Type B pancreatic cell (in vitro differentiated cells): ENCODE measurements around the gene CPLX1. TPM values are rescaled to one million over a fixed set of nuclear protein-coding genes. Genes with fewer than 3 reads are reported as not detected.

ENCODE experiments used
- DNase-seq: peaks from one replicate; pipeline ENCODE4 v3.0.0; 2021; ENCODE audit warnings: mixed read lengths; ENCODE audit not compliant: unreplicated experiment; ENCODE audit errors: extremely low spot score
- H3K27ac Mint-ChIP-seq: 2 replicates; pipeline ENCODE4 v1.8.0; 2021; ENCODE audit warnings: mild to moderate bottlenecking, mixed read lengths
- H3K27me3 Mint-ChIP-seq: 2 replicates; pipeline ENCODE4 v1.8.0; 2021; ENCODE audit warnings: mixed read lengths
- H3K36me3 Mint-ChIP-seq: 2 replicates; pipeline ENCODE4 v1.8.0; 2021; ENCODE audit warnings: mixed read lengths
- H3K4me1 Mint-ChIP-seq: one replicate; pipeline ENCODE4 v1.8.0; 2021; ENCODE audit warnings: mixed read lengths; ENCODE audit not compliant: unreplicated experiment
- H3K4me3 Mint-ChIP-seq: 2 replicates; pipeline ENCODE4 v1.8.0; 2021; ENCODE audit warnings: mild to moderate bottlenecking, mixed read lengths
- H3K9me3 Mint-ChIP-seq: 2 replicates; pipeline ENCODE4 v1.8.0; 2021; ENCODE audit warnings: mixed read lengths
- total RNA-seq: library from RNA; stranded (reverse); gene quantifications from 2 replicates; pipeline ENCODE4 v1.2.1, GENCODE V29; 2021; ENCODE audit warnings: low replicate concordance
- TF ChIP-seq, protein P1 (sequence below): fragments of 200-600 bp; sonication (generic); conservative IDR thresholded peaks from 2 replicates; pipeline ENCODE4 v1.5.0; 2021; ENCODE audit warnings: antibody characterized with exemption, mild to moderate bottlenecking

Gene CPLX1
- total RNA-seq, 1 donor from 2014 or later, result 5.6 TPM

DNA sequence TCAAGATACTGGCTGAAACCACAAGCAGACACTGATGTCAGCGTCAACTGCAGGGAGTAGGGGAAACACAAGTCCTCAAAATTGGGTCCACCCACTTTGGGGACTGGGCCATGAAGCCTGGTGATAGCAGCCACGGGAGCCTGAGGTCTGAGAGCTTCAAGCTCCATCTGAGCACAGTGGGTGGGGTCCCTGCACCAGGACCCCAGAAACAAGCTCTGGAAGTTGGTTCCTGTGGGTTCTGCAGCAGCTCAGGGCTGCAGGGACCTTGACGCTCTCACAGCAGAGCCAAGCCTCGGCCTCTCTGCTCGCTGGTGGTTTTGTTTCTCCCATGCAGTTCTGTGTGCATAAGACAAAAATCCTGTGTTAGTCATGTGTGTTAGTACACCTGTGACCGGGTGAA lies 54.5 kb downstream of the CPLX1 start:
- DNase-seq, result no peak
- Mint-ChIP-seq H3K9me3 (no peaks in the 10 kb centered on the region), H3K27me3 (no peaks in the 10 kb centered on the region), H3K4me1 (peaks cover 10% of the 10 kb centered on the region), H3K36me3 (peaks cover 50% of the 10 kb centered on the region), H3K4me3 (no peak overlapping the region), H3K27ac (peak overlapping the region; percentile 55)
- TF ChIP-seq, protein P1, sequence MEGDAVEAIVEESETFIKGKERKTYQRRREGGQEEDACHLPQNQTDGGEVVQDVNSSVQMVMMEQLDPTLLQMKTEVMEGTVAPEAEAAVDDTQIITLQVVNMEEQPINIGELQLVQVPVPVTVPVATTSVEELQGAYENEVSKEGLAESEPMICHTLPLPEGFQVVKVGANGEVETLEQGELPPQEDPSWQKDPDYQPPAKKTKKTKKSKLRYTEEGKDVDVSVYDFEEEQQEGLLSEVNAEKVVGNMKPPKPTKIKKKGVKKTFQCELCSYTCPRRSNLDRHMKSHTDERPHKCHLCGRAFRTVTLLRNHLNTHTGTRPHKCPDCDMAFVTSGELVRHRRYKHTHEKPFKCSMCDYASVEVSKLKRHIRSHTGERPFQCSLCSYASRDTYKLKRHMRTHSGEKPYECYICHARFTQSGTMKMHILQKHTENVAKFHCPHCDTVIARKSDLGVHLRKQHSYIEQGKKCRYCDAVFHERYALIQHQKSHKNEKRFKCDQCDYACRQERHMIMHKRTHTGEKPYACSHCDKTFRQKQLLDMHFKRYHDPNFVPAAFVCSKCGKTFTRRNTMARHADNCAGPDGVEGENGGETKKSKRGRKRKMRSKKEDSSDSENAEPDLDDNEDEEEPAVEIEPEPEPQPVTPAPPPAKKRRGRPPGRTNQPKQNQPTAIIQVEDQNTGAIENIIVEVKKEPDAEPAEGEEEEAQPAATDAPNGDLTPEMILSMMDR, result no peak

DNA sequence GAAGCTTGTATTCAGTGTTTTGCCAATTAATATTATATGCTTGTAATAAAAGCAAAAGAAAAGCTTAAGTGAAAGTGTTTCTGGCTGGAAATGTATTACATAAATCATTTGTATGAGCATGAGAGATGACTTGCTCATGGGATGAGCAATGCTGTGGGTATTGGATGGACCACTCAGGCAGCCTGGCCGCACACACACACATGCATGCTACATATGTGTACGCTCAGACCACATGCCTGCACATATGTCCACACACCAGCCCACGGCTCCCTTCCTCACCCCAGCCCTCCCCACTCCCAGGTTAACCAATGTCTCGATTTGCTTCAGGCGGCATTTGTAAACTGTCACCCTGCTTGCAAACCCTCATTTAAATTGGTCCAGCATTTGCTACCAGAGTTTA lies 55.9 kb downstream of the CPLX1 start:
- Mint-ChIP-seq H3K27ac (peak overlapping the region; percentile 5), H3K9me3 (no peaks in the 10 kb centered on the region)
- TF ChIP-seq, protein P1, result no peak

DNA sequence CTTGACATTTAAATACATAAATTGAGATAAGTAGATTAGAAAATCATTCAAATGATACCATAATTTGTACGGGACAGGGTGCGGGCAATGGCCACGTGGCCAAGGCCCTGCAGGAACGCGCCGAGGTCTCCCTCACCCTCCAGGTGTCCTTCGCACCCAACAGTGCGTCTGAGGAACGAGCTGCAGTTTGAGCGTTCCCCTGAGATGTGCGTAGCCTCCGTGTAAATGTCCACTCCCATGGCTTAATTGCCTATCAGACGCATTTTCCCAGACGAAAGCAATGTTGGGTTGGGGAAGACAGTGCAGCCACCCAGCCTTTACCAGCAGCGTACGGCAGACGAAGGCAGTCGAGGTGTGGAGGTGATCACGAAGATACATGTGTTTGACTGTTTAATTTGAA lies 56.4 kb downstream of the CPLX1 start:
- no peaks in the 10 kb centered on the region for H3K9me3 Mint-ChIP-seq
- no peak for DNase-seq
- H3K4me1 Mint-ChIP-seq, result peaks cover 4% of the 10 kb centered on the region
- TF ChIP-seq, protein P1, result no peak
- H3K27me3 Mint-ChIP-seq, result no peaks in the 10 kb centered on the region
- H3K27ac Mint-ChIP-seq, result peak overlapping the region; percentile 48
- H3K36me3 Mint-ChIP-seq, result peaks cover 52% of the 10 kb centered on the region
- peak overlapping the region; percentile 20 for H3K4me3 Mint-ChIP-seq

More for the DNA sequence above, 55.9 kb downstream of the CPLX1 start:
- H3K4me3 Mint-ChIP-seq, result no peak overlapping the region
- DNase-seq, result no peak
- no peaks in the 10 kb centered on the region for H3K27me3 Mint-ChIP-seq
- H3K4me1 Mint-ChIP-seq, result peaks cover 9% of the 10 kb centered on the region
- H3K36me3 Mint-ChIP-seq, result peaks cover 51% of the 10 kb centered on the region

DNA sequence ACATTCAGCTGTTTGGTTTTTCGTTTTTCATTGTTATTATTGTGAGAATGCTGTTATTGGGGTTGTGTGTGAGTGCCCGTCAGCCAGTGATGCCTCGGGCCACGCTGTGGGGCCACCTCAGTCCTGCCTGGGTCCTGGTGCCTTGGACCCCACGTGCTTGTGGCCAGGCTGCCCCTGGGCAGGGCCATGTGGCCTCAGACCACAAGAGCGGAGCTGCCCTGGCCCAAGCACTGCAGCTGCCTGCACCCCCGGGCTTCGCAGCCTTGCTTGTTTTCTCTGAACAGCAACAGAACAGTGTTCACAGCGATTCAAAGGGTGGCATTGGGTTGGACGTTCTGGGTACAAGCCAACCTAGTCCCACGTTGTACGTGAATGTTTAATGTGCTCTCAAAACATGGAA lies 56.9 kb downstream of the CPLX1 start:
- no peaks in the 10 kb centered on the region for H3K9me3 Mint-ChIP-seq
- TF ChIP-seq, protein P1, result no peak
- no peaks in the 10 kb centered on the region for H3K27me3 Mint-ChIP-seq
- H3K4me3 Mint-ChIP-seq, result no peak overlapping the region
- H3K36me3 Mint-ChIP-seq, result peaks cover 47% of the 10 kb centered on the region
- peaks cover 4% of the 10 kb centered on the region for H3K4me1 Mint-ChIP-seq
- no peak for DNase-seq
- H3K27ac Mint-ChIP-seq, result no peak overlapping the region

DNA sequence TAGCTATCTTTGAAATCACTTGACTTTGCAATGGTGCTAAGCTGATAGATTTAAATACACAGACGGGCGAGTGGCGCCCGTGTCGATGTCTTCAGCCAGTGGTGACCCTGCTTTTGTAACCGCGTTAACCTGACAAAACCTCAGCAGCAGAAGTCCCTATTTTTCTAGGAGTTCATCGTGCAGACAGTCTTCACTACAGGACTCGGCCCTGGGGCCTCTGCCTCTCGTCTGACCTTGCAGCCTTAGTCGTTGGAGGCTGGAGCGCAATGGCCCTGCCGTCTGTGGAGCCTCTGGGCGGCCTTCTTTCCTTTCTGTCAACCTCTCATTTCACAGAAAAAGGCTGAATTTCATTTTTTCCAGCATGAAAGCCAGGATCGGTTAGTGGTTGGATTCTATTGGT lies 57.9 kb downstream of the CPLX1 start:
- no peaks in the 10 kb centered on the region for H3K27me3 Mint-ChIP-seq
- H3K36me3 Mint-ChIP-seq, result peaks cover 50% of the 10 kb centered on the region
- no peaks in the 10 kb centered on the region for H3K9me3 Mint-ChIP-seq
- H3K4me3 Mint-ChIP-seq, result no peak overlapping the region
- H3K4me1 Mint-ChIP-seq, result peaks cover 4% of the 10 kb centered on the region
- TF ChIP-seq, protein P1, result no peak
- H3K27ac Mint-ChIP-seq, result no peak overlapping the region
- DNase-seq, result no peak
